NT2/D1 (cell line): ENCODE results near the gene KCNK16.

ENCODE experiments used
- YY1 ChIP-seq: IDR thresholded peaks from 2 replicates; pipeline ENCODE4 v1.6.1; 2011; ENCODE audit not compliant: insufficient read length, insufficient read depth
- ZNF274 ChIP-seq: IDR thresholded peaks from 2 replicates; pipeline ENCODE4 v1.6.1; 2011; ENCODE audit warnings: mild to moderate bottlenecking, low read depth, low read length

- TF ChIP-seq YY1 (no peak), ZNF274 (no peak)
Observed at GRCh38 chr6:39294133-39294532, 28.4 kb downstream of the KCNK16 start.
